OCI-LY7 (cell line): ENCODE measurements around the gene TCAF1.

Experiments used
- EZH2phosphoT487 ChIP-seq: fragments of 200-600 bp; sonication (generic); IDR thresholded peaks from 2 replicates; pipeline ENCODE4 v1.6.1; 2018; ENCODE audit warnings: low read depth, borderline replicate concordance, mild to moderate bottlenecking, mixed run types, antibody characterized with exemption, low read length, moderate library complexity, mixed read lengths
- TF ChIP-seq, protein P1 (sequence below): fragments of 200-600 bp; sonication (generic); conservative IDR thresholded peaks from 2 replicates; pipeline ENCODE4 v1.5.1; 2014; ENCODE audit warnings: mild to moderate bottlenecking, antibody characterized with exemption, low read length, moderate library complexity, mixed read lengths

DNA sequence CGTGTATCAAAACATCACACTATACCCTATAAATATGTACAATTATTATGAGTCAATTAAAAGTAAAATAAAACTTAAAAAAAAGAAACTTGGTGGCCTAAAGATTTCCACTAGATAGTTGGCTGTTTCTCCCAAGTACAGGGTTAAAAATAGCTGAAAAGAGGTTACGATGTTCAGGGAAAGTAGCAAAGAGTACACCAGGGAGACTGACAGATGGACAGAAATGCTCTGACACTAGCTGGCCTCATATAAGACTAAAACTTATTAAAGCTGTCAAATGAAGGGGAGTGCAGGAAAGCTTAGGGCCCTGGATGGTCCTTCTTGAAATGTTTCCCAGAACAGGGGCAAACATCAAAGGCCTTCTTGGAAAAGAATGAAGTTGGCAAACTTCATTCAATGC lies 51.3 kb downstream of the TCAF1 start:
- TF ChIP-seq, protein P1, sequence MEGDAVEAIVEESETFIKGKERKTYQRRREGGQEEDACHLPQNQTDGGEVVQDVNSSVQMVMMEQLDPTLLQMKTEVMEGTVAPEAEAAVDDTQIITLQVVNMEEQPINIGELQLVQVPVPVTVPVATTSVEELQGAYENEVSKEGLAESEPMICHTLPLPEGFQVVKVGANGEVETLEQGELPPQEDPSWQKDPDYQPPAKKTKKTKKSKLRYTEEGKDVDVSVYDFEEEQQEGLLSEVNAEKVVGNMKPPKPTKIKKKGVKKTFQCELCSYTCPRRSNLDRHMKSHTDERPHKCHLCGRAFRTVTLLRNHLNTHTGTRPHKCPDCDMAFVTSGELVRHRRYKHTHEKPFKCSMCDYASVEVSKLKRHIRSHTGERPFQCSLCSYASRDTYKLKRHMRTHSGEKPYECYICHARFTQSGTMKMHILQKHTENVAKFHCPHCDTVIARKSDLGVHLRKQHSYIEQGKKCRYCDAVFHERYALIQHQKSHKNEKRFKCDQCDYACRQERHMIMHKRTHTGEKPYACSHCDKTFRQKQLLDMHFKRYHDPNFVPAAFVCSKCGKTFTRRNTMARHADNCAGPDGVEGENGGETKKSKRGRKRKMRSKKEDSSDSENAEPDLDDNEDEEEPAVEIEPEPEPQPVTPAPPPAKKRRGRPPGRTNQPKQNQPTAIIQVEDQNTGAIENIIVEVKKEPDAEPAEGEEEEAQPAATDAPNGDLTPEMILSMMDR = no peak
- no peak for TF ChIP-seq EZH2phosphoT487
